Lung (tissue), 12 donors: ENCODE data around the gene TBC1D1. TPM values are rescaled to one million over a fixed set of nuclear protein-coding genes. Genes with fewer than 3 reads are reported as not detected.

Source experiments
- ATAC-seq: fragments of 200-7000 bp; cut with Tn5 transposase; one replicate; pipeline ENCODE4 v1.9.1; 2020; ENCODE audit warnings: moderate number of reproducible peaks; ENCODE audit not compliant: insufficient read depth, low FRiP score
- DNase-seq, 3 donors: peaks; one replicate each; pipeline ENCODE4 v3.0.0-alpha.2; 2013 to 2017
- H3K27ac ChIP-seq, 2 donors: one replicate each; pipeline ENCODE4 v1.5.1; 2013; ENCODE audit warnings: mild to moderate bottlenecking in 2 of 2, moderate library complexity in 2 of 2, control low read depth in 1 of 2, inconsistent platforms in 1 of 2, low read depth in 1 of 2, low read length in 1 of 2
- H3K27me3 ChIP-seq, 3 donors: one replicate each; pipeline ENCODE4 v1.5.1; 2013; ENCODE audit warnings: low read length in 2 of 3; ENCODE audit not compliant: control insufficient read depth in 3 of 3, insufficient read depth in 3 of 3
- H3K36me3 ChIP-seq, 4 donors: one replicate each; pipeline ENCODE4 v1.5.1; 2013; ENCODE audit warnings: low read length in 4 of 4, mild to moderate bottlenecking in 1 of 4, moderate library complexity in 1 of 4; ENCODE audit not compliant: control insufficient read depth in 4 of 4, insufficient read depth in 4 of 4
- H3K4me1 ChIP-seq, 5 donors: one replicate each; pipeline ENCODE4 v1.5.1; 2013; ENCODE audit warnings: low read length in 5 of 5, mild to moderate bottlenecking in 2 of 5, moderate library complexity in 1 of 5; ENCODE audit not compliant: control insufficient read depth in 5 of 5, insufficient read depth in 5 of 5
- H3K4me3 ChIP-seq: one replicate; pipeline ENCODE4 v1.5.1; 2013; ENCODE audit warnings: mild to moderate bottlenecking, control low read depth, moderate library complexity
- H3K9ac ChIP-seq, 2 donors: one replicate each; pipeline ENCODE4 v1.5.1; 2013; ENCODE audit warnings: low read length in 2 of 2, control low read depth in 1 of 2; ENCODE audit not compliant: insufficient read depth in 1 of 2
- H3K9me3 ChIP-seq, 4 donors: one replicate each; pipeline ENCODE4 v1.5.1; 2013; ENCODE audit warnings: low read length in 3 of 4, mild to moderate bottlenecking in 1 of 4, moderate library complexity in 1 of 4; ENCODE audit not compliant: control insufficient read depth in 4 of 4, insufficient read depth in 3 of 4
- WGBS, 2 donors: extraction: QIAGEN DNeasy Blood & Tissue Kit; methylation state at CpG; one replicate each; pipeline ENCODE4 v1.1.7; 2013; 5-methylcytosine and 5-hydroxymethylcytosine counted together
- polyA plus RNA-seq, 2 donors: library from polyadenylated mRNA; stranded (reverse); fragments of 200-250 nt; gene quantifications; one replicate each; pipeline ENCODE4 v1.2.1, GENCODE V29; 2013
- total RNA-seq, 2 donors: library from RNA; depleted of rRNA in 1 of 2; stranded (reverse); fragments of >200 nt in 1 of 2; gene quantifications; one replicate each; pipeline ENCODE4 v1.2.1, GENCODE V29; 2014 to 2021
- TF ChIP-seq, protein P1 (sequence below): IDR thresholded peaks from 2 replicates; pipeline ENCODE4 v1.5.1; 2012; ENCODE audit warnings: mild to moderate bottlenecking; ENCODE audit errors: control extremely low read depth, extremely low read depth
- donor health status: control.
- donor health status: control.
- donor health status: Bipolar disorder and iron deficiency.
- donor health status: healthy.
- donor health status: DM: yes; HTN: yes; CAD: no.

TBC1D1 gene
- total and polyA plus RNA-seq, 4 donors: 23.6 to 71.1 (median 43.9) TPM

- H3K27ac ChIP-seq: no peak overlapping the region
- WGBS, 2 donors: 86 to 94% methylated on average over 5 of the region's 5 CpGs
- no peaks in the 10 kb centered on the region for H3K36me3 ChIP-seq
- peaks cover 0 to 15% (median 8%) of the 10 kb centered on the region in 5 donors for H3K4me1 ChIP-seq
- DNase-seq: no peak
- no peak for ATAC-seq
- H3K9ac ChIP-seq: no peak overlapping the region
- H3K4me3 ChIP-seq: no peak overlapping the region
- TF ChIP-seq, protein P1, sequence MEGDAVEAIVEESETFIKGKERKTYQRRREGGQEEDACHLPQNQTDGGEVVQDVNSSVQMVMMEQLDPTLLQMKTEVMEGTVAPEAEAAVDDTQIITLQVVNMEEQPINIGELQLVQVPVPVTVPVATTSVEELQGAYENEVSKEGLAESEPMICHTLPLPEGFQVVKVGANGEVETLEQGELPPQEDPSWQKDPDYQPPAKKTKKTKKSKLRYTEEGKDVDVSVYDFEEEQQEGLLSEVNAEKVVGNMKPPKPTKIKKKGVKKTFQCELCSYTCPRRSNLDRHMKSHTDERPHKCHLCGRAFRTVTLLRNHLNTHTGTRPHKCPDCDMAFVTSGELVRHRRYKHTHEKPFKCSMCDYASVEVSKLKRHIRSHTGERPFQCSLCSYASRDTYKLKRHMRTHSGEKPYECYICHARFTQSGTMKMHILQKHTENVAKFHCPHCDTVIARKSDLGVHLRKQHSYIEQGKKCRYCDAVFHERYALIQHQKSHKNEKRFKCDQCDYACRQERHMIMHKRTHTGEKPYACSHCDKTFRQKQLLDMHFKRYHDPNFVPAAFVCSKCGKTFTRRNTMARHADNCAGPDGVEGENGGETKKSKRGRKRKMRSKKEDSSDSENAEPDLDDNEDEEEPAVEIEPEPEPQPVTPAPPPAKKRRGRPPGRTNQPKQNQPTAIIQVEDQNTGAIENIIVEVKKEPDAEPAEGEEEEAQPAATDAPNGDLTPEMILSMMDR: no peak
- H3K9me3 ChIP-seq: peaks cover 0 to 2% (median 0%) of the 10 kb centered on the region in 4 donors
- H3K27me3 ChIP-seq: no peaks in the 10 kb centered on the region
These were observed 272.5 kb downstream of the TBC1D1 start for GRCh38 chr4:38163216-38164006.

DNA sequence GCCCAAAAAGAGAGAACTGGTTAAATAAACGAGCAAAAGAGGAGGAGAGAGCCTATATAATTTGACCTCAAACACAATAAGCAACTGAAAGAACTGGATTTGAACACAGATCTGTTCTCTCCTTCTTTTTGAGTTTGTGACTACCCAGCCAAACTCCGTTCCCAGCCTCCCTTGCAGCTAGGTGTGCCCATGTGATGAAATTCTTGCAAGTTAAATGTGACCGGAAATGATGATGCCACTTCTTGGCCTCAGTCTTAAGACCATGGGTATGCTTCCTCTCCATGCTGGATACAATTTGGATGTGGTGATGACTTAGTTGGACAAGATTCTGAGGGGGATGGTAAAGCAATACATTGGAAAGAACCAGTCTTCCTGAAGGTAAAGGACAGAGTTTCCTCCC lies 273.5 kb downstream of the TBC1D1 start:
- whole genome bisulfite sequencing, 2 donors: 93 to 94% methylated on average over 3 of the region's 3 CpGs
- DNase-seq: no peak
- Histone ChIP-seq H3K4me3 (no peak overlapping the region), H3K27me3 (no peaks in the 10 kb centered on the region), H3K4me1 (peaks cover 0 to 15% (median 8%) of the 10 kb centered on the region in 5 donors), H3K36me3 (no peaks in the 10 kb centered on the region), H3K27ac (no peak overlapping the region), H3K9me3 (peaks cover 0 to 2% (median 0%) of the 10 kb centered on the region in 4 donors), H3K9ac (no peak overlapping the region)
- TF ChIP-seq, protein P1: no peak
- no peak for ATAC-seq

- H3K36me3 ChIP-seq: no peaks in the 10 kb centered on the region
- peaks cover 0 to 2% (median 0%) of the 10 kb centered on the region in 4 donors for H3K9me3 ChIP-seq
- TF ChIP-seq, protein P1: no peak
- DNase-seq (no peak), ATAC-seq (no peak)
- H3K4me1 ChIP-seq: peaks cover 0 to 10% (median 3%) of the 10 kb centered on the region in 5 donors
- H3K9ac ChIP-seq: no peak overlapping the region
- 41 to 67% methylated on average over 6 of the region's 6 CpGs for WGBS, 2 donors
- no peak overlapping the region for H3K4me3 ChIP-seq
- H3K27me3 ChIP-seq: no peaks in the 10 kb centered on the region
- no peak overlapping the region for H3K27ac ChIP-seq
These were observed 275.2 kb downstream of the TBC1D1 start for GRCh38 chr4:38166082-38166481.
